Measurements from ENCODE around the gene HCST.

GRCh38 chr19:35896643-35897040 lies 5.7 kb upstream of the HCST start:
- TF ChIP-seq RNF2 (conservative IDR thresholded peaks at IDR 0.05; ENCODE audit: low read depth) (no peak), ZNF737 (CRISPR knock-in tag; IDR thresholded peaks at IDR 0.05; ENCODE audit: borderline replicate concordance) (no peak), ZBTB43 (CRISPR knock-in tag; conservative IDR thresholded peaks at IDR 0.05) (no peak), GLI4 (CRISPR knock-in tag; IDR thresholded peaks at IDR 0.05; ENCODE audit: borderline replicate concordance) (no peak), ADNP (CRISPR knock-in tag; IDR thresholded peaks at IDR 0.05) (no peak), ZNF747 (CRISPR knock-in tag; IDR thresholded peaks at IDR 0.05; ENCODE audit: borderline replicate concordance) (no peak), CTCF (CRISPR knock-in tag; IDR thresholded peaks at IDR 0.05) (no peak), ATRX (CRISPR knock-in tag; IDR thresholded peaks at IDR 0.05; ENCODE audit: borderline replicate concordance) (no peak), ZNF34 (CRISPR knock-in tag; IDR thresholded peaks at IDR 0.05; ENCODE audit: borderline replicate concordance) (no peak), REST (IDR thresholded peaks at IDR 0.05; ENCODE audit: borderline replicate concordance in 1 of 2, low read depth in 1 of 2, low read length in 2 of 2) (no peak), ZNF780A (CRISPR knock-in tag; IDR thresholded peaks at IDR 0.05) (no peak), STAT5B (CRISPR knock-in tag; IDR thresholded peaks at IDR 0.05) (no peak)
